Measurements from ENCODE around the gene GPR137B.

DNA sequence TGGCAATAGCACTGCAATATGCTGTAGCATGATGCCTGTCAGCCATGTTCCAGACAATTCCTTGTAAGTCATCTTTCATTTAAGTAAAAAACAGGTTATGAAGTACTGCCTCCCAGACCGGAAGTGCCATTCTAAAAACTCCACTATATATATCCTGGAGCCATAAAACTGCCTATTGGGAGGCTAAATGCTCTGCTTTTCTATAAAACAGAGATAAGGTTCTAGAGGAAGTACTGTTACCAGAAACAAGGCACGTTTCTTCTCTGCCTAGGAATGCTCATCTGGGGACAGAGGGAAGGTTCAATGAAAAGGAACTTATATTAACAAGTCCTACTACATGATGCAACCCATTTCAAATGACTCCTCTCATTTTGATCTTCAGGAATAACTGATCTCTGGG is 66.8 kb downstream of the GPR137B start:
- TF ChIP-seq EZH2 (IDR thresholded peaks at IDR 0.05; ENCODE audit: low read depth, unreplicated experiment) (no peak), POLR2AphosphoS5 (IDR thresholded peaks at IDR 0.05; ENCODE audit: low read depth) (no peak), ZNF331 (CRISPR knock-in tag; IDR thresholded peaks at IDR 0.05; ENCODE audit: low read depth) (no peak), EZH2phosphoT487 (IDR thresholded peaks at IDR 0.05; ENCODE audit: unreplicated experiment) (no peak), CREB1 (CRISPR knock-in tag; IDR thresholded peaks at IDR 0.05; ENCODE audit: low read depth) (no peak)
- TF ChIP-seq, protein P1, sequence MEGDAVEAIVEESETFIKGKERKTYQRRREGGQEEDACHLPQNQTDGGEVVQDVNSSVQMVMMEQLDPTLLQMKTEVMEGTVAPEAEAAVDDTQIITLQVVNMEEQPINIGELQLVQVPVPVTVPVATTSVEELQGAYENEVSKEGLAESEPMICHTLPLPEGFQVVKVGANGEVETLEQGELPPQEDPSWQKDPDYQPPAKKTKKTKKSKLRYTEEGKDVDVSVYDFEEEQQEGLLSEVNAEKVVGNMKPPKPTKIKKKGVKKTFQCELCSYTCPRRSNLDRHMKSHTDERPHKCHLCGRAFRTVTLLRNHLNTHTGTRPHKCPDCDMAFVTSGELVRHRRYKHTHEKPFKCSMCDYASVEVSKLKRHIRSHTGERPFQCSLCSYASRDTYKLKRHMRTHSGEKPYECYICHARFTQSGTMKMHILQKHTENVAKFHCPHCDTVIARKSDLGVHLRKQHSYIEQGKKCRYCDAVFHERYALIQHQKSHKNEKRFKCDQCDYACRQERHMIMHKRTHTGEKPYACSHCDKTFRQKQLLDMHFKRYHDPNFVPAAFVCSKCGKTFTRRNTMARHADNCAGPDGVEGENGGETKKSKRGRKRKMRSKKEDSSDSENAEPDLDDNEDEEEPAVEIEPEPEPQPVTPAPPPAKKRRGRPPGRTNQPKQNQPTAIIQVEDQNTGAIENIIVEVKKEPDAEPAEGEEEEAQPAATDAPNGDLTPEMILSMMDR (conservative IDR thresholded peaks at IDR 0.05; ENCODE audit: low read depth in 2 of 2): no peak
- TF ChIP-seq, protein P2, sequence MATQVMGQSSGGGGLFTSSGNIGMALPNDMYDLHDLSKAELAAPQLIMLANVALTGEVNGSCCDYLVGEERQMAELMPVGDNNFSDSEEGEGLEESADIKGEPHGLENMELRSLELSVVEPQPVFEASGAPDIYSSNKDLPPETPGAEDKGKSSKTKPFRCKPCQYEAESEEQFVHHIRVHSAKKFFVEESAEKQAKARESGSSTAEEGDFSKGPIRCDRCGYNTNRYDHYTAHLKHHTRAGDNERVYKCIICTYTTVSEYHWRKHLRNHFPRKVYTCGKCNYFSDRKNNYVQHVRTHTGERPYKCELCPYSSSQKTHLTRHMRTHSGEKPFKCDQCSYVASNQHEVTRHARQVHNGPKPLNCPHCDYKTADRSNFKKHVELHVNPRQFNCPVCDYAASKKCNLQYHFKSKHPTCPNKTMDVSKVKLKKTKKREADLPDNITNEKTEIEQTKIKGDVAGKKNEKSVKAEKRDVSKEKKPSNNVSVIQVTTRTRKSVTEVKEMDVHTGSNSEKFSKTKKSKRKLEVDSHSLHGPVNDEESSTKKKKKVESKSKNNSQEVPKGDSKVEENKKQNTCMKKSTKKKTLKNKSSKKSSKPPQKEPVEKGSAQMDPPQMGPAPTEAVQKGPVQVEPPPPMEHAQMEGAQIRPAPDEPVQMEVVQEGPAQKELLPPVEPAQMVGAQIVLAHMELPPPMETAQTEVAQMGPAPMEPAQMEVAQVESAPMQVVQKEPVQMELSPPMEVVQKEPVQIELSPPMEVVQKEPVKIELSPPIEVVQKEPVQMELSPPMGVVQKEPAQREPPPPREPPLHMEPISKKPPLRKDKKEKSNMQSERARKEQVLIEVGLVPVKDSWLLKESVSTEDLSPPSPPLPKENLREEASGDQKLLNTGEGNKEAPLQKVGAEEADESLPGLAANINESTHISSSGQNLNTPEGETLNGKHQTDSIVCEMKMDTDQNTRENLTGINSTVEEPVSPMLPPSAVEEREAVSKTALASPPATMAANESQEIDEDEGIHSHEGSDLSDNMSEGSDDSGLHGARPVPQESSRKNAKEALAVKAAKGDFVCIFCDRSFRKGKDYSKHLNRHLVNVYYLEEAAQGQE (IDR thresholded peaks at IDR 0.05; ENCODE audit: unreplicated experiment): no peak
- TF ChIP-seq, protein P3, sequence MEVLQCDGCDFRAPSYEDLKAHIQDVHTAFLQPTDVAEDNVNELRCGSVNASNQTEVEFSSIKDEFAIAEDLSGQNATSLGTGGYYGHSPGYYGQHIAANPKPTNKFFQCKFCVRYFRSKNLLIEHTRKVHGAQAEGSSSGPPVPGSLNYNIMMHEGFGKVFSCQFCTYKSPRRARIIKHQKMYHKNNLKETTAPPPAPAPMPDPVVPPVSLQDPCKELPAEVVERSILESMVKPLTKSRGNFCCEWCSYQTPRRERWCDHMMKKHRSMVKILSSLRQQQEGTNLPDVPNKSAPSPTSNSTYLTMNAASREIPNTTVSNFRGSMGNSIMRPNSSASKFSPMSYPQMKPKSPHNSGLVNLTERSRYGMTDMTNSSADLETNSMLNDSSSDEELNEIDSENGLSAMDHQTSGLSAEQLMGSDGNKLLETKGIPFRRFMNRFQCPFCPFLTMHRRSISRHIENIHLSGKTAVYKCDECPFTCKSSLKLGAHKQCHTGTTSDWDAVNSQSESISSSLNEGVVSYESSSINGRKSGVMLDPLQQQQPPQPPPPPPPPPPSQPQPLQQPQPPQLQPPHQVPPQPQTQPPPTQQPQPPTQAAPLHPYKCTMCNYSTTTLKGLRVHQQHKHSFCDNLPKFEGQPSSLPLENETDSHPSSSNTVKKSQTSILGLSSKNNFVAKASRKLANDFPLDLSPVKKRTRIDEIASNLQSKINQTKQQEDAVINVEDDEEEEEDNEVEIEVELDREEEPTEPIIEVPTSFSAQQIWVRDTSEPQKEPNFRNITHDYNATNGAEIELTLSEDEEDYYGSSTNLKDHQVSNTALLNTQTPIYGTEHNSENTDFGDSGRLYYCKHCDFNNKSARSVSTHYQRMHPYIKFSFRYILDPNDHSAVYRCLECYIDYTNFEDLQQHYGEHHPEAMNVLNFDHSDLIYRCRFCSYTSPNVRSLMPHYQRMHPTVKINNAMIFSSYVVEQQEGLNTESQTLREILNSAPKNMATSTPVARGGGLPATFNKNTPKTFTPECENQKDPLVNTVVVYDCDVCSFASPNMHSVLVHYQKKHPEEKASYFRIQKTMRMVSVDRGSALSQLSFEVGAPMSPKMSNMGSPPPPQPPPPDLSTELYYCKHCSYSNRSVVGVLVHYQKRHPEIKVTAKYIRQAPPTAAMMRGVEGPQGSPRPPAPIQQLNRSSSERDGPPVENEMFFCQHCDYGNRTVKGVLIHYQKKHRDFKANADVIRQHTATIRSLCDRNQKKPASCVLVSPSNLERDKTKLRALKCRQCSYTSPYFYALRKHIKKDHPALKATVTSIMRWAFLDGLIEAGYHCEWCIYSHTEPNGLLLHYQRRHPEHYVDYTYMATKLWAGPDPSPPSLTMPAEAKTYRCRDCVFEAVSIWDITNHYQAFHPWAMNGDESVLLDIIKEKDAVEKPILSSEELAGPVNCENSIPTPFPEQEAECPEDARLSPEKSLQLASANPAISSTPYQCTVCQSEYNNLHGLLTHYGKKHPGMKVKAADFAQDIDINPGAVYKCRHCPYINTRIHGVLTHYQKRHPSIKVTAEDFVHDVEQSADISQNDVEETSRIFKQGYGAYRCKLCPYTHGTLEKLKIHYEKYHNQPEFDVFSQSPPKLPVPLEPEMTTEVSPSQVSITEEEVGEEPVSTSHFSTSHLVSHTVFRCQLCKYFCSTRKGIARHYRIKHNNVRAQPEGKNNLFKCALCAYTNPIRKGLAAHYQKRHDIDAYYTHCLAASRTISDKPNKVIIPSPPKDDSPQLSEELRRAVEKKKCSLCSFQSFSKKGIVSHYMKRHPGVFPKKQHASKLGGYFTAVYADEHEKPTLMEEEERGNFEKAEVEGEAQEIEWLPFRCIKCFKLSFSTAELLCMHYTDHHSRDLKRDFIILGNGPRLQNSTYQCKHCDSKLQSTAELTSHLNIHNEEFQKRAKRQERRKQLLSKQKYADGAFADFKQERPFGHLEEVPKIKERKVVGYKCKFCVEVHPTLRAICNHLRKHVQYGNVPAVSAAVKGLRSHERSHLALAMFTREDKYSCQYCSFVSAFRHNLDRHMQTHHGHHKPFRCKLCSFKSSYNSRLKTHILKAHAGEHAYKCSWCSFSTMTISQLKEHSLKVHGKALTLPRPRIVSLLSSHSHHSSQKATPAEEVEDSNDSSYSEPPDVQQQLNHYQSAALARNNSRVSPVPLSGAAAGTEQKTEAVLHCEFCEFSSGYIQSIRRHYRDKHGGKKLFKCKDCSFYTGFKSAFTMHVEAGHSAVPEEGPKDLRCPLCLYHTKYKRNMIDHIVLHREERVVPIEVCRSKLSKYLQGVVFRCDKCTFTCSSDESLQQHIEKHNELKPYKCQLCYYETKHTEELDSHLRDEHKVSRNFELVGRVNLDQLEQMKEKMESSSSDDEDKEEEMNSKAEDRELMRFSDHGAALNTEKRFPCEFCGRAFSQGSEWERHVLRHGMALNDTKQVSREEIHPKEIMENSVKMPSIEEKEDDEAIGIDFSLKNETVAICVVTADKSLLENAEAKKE (CRISPR knock-in tag; IDR thresholded peaks at IDR 0.05): no peak
